ENCODE measurements around the gene PON2. TPM values are rescaled to one million over a fixed set of nuclear protein-coding genes. Genes with fewer than 3 reads are reported as not detected.

Gene PON2
- total and polyA plus RNA-seq, 2 donors (not counting 1 experiment from before 2014, with no cell fraction given) = 72.8 to 140 TPM

DNA sequence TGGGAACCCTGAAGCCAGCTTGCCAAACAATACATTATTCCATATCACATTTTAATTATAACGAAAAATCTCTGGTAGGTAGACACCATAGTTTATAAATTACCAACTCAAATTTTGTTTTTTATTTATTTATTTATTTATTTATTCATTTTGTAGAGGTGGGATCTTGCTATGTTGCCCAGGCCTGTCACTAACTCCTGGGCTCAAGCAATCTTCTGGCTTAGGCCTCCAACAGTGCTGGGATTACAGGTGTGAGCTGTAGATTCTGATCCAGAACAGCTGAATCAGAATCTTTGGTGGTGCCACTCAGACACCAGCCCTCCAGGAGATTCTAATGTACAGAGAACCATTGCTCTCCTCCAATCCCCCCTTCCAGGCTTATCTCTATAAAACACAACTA, 1.7 kb downstream of the PON2 start:
- no peak overlapping the region for H3K27ac ChIP-seq (ENCODE audit: insufficient read depth, low read length)
- no peak overlapping the region for H3K4me2 ChIP-seq (ENCODE audit: extremely low read depth, insufficient read depth, low read length)
- peaks cover 2% of the 10 kb centered on the region for H3K4me1 ChIP-seq (ENCODE audit: control insufficient read depth, extremely low read depth, insufficient read depth, low read length)
- peaks cover 6% of the 10 kb centered on the region for H3K79me2 ChIP-seq (ENCODE audit: control insufficient read depth, insufficient read depth, low read length)
- no peaks in the 10 kb centered on the region for H4K20me1 ChIP-seq (ENCODE audit: control insufficient read depth, extremely low read depth, insufficient read depth, low read length)
- no peaks in the 10 kb centered on the region for H3K9me3 ChIP-seq (ENCODE audit: control insufficient read depth, insufficient read depth, low read depth, low read length)
- no peaks in the 10 kb centered on the region for H3K27me3 ChIP-seq (ENCODE audit: control insufficient read depth, insufficient read depth, low read length)
- H3K9ac ChIP-seq (ENCODE audit: insufficient read depth, low read length) = no peak overlapping the region
- no peak overlapping the region for H3K4me3 ChIP-seq (replicated peaks in 1 of 4; ENCODE audit: control extremely low read depth in 1 of 4, insufficient read depth in 1 of 4, low read depth in 3 of 4, low read length in 4 of 4)
- TF ChIP-seq, protein P1, sequence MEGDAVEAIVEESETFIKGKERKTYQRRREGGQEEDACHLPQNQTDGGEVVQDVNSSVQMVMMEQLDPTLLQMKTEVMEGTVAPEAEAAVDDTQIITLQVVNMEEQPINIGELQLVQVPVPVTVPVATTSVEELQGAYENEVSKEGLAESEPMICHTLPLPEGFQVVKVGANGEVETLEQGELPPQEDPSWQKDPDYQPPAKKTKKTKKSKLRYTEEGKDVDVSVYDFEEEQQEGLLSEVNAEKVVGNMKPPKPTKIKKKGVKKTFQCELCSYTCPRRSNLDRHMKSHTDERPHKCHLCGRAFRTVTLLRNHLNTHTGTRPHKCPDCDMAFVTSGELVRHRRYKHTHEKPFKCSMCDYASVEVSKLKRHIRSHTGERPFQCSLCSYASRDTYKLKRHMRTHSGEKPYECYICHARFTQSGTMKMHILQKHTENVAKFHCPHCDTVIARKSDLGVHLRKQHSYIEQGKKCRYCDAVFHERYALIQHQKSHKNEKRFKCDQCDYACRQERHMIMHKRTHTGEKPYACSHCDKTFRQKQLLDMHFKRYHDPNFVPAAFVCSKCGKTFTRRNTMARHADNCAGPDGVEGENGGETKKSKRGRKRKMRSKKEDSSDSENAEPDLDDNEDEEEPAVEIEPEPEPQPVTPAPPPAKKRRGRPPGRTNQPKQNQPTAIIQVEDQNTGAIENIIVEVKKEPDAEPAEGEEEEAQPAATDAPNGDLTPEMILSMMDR (conservative IDR thresholded peaks at IDR 0.05 in 1 of 2, IDR thresholded peaks at IDR 0.05 in 1 of 2; ENCODE audit: low read depth in 1 of 2, low read length in 2 of 2) = no peak
- no peak for TF ChIP-seq EZH2 (IDR thresholded peaks at IDR 0.05; ENCODE audit: low read length, missing control alignments)
- no peak for DNase-seq (ENCODE audit: low read depth in 2 of 2)
- H3K36me3 ChIP-seq (ENCODE audit: control insufficient read depth, insufficient read depth, low read length) = no peaks in the 10 kb centered on the region
- H2AFZ ChIP-seq (ENCODE audit: low read length) = no peak overlapping the region

DNA sequence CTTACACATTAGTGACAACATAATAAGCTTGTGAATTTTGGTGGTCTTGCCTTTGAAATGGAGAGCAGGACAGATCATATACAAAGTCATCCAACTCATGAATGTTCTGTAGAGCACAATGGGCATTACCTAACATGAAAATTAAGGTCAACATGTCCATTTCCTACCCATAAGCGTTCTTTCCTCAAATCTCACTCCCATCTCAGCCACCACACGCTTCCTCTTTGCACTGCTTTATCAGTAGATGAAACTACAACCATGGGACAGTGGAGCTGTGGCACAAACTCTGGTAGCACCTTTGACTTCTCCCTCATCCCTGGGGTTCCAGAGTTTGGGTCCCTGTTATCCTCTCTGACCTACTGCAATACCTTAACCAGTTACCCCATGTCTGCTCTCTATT, 2.2 kb downstream of the PON2 start:
- Histone ChIP-seq H3K4me2 (ENCODE audit: extremely low read depth, insufficient read depth, low read length) (no peak overlapping the region), H3K4me1 (ENCODE audit: control insufficient read depth, extremely low read depth, insufficient read depth, low read length) (peaks cover 2% of the 10 kb centered on the region), H3K79me2 (ENCODE audit: control insufficient read depth, insufficient read depth, low read length) (peaks cover 6% of the 10 kb centered on the region), H2AFZ (ENCODE audit: low read length) (no peak overlapping the region), H3K9me3 (ENCODE audit: control insufficient read depth, insufficient read depth, low read depth, low read length) (no peaks in the 10 kb centered on the region), H3K27ac (ENCODE audit: insufficient read depth, low read length) (no peak overlapping the region), H3K9ac (ENCODE audit: insufficient read depth, low read length) (no peak overlapping the region), H3K36me3 (ENCODE audit: control insufficient read depth, insufficient read depth, low read length) (no peaks in the 10 kb centered on the region), H4K20me1 (ENCODE audit: control insufficient read depth, extremely low read depth, insufficient read depth, low read length) (no peaks in the 10 kb centered on the region), H3K27me3 (ENCODE audit: control insufficient read depth, insufficient read depth, low read length) (no peaks in the 10 kb centered on the region), H3K4me3 (replicated peaks in 1 of 4; ENCODE audit: control extremely low read depth in 1 of 4, insufficient read depth in 1 of 4, low read depth in 3 of 4, low read length in 4 of 4) (no peak overlapping the region)
- TF ChIP-seq, protein P1 (conservative IDR thresholded peaks at IDR 0.05 in 1 of 2, IDR thresholded peaks at IDR 0.05 in 1 of 2; ENCODE audit: low read depth in 1 of 2, low read length in 2 of 2) = no peak
- TF ChIP-seq EZH2 (IDR thresholded peaks at IDR 0.05; ENCODE audit: low read length, missing control alignments) = no peak
- DNase-seq (ENCODE audit: low read depth in 2 of 2) = no peak

DNA sequence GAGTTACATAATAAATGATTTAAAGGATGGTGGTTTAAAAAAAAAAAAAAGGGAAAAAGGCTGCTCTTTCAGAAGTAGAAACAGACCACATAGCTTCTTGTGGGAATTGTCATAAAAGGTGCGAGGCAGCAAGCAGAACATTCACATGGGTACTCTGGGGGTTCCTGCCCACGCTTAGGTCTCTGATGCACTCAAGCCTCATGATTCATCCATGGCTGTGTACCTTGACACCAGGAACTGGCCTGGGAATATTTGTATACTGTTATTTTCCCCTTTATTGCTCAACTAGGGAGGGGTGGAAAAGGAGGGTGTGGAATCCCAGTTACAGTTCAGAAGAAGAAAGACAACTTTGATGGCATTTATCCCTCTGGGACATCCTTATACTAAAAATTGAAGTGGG, 4.0 kb downstream of the PON2 start:
- Histone ChIP-seq H3K27me3 (ENCODE audit: control insufficient read depth, insufficient read depth, low read length) (no peaks in the 10 kb centered on the region), H3K27ac (ENCODE audit: insufficient read depth, low read length) (no peak overlapping the region), H3K9me3 (ENCODE audit: control insufficient read depth, insufficient read depth, low read depth, low read length) (no peaks in the 10 kb centered on the region), H3K79me2 (ENCODE audit: control insufficient read depth, insufficient read depth, low read length) (peaks cover 6% of the 10 kb centered on the region), H3K36me3 (ENCODE audit: control insufficient read depth, insufficient read depth, low read length) (no peaks in the 10 kb centered on the region), H3K4me2 (ENCODE audit: extremely low read depth, insufficient read depth, low read length) (no peak overlapping the region), H3K4me1 (ENCODE audit: control insufficient read depth, extremely low read depth, insufficient read depth, low read length) (peaks cover 2% of the 10 kb centered on the region), H3K4me3 (replicated peaks in 1 of 4; ENCODE audit: control extremely low read depth in 1 of 4, insufficient read depth in 1 of 4, low read depth in 3 of 4, low read length in 4 of 4) (no peak overlapping the region), H4K20me1 (ENCODE audit: control insufficient read depth, extremely low read depth, insufficient read depth, low read length) (no peaks in the 10 kb centered on the region), H3K9ac (ENCODE audit: insufficient read depth, low read length) (no peak overlapping the region), H2AFZ (ENCODE audit: low read length) (no peak overlapping the region)
- peak in 1 of 2 donors; percentile 74 for DNase-seq (ENCODE audit: low read depth in 2 of 2)
- TF ChIP-seq, protein P1 (conservative IDR thresholded peaks at IDR 0.05 in 1 of 2, IDR thresholded peaks at IDR 0.05 in 1 of 2; ENCODE audit: low read depth in 1 of 2, low read length in 2 of 2) = no peak
- TF ChIP-seq EZH2 (IDR thresholded peaks at IDR 0.05; ENCODE audit: low read length, missing control alignments) = no peak
